RWPE1 (cell line): ENCODE data around the gene CNKSR3.

Experiments
- CTCF ChIA-PET: fragments of 350-600 bp; sonication (Branson Sonifier 250); formaldehyde crosslinking; extraction: SDS; loops from one replicate; lab custom pipeline; 2021; lab: Yijun Ruan, JAX
- POLR2A ChIA-PET: fragments of 400-600 bp; formaldehyde crosslinking; extraction: SDS; loops from one replicate; lab custom pipeline; 2020; ENCODE audit warnings: antibody characterized with exemption; ENCODE audit not compliant: low non-redundant PET; lab: Yijun Ruan, JAX
- DNase-seq: peaks from one replicate; pipeline ENCODE4 v3.0.0; 2012; ENCODE audit warnings: low spot score
- H3K27ac ChIP-seq: fragments of 450-650 bp; 2 replicates; pipeline ENCODE4 v1.5.1; 2017
- TF ChIP-seq, protein P1 (sequence below): fragments of 450-650 bp; conservative IDR thresholded peaks from 2 replicates; pipeline ENCODE4 v1.5.1; 2017; ENCODE audit warnings: low read depth, mild to moderate bottlenecking

The CNKSR3 gene

DNA sequence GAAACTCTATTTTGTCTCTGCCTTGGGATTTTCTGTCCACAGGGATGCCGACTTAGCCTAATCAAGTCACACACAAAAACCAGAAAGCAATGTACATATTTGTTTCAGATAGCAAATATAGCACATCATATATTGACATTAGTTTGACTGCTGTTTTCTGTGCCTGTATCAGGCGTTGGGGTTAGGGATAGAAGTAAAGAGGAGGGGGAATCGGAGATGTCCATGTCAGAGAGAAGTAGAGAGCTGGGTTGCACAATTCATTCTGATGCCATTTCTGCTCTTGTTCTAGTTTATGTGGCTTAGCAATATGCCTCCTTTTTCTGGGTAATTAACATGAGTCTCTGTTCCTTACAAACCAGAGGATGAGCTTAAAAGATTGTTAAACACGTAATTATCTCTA lies 139.2 kb downstream of the CNKSR3 start:
- CTCF ChIA-PET = interaction anchor here (0.8 kb wide), 1 partner anchor 496 kb away, joined by 3 read pairs; no protein-coding TSS in a partner anchor
- TF ChIP-seq, protein P1, sequence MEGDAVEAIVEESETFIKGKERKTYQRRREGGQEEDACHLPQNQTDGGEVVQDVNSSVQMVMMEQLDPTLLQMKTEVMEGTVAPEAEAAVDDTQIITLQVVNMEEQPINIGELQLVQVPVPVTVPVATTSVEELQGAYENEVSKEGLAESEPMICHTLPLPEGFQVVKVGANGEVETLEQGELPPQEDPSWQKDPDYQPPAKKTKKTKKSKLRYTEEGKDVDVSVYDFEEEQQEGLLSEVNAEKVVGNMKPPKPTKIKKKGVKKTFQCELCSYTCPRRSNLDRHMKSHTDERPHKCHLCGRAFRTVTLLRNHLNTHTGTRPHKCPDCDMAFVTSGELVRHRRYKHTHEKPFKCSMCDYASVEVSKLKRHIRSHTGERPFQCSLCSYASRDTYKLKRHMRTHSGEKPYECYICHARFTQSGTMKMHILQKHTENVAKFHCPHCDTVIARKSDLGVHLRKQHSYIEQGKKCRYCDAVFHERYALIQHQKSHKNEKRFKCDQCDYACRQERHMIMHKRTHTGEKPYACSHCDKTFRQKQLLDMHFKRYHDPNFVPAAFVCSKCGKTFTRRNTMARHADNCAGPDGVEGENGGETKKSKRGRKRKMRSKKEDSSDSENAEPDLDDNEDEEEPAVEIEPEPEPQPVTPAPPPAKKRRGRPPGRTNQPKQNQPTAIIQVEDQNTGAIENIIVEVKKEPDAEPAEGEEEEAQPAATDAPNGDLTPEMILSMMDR = no peak
- no peak overlapping the region for H3K27ac ChIP-seq
- DNase-seq = no peak
- POLR2A ChIA-PET = no interaction called here

DNA sequence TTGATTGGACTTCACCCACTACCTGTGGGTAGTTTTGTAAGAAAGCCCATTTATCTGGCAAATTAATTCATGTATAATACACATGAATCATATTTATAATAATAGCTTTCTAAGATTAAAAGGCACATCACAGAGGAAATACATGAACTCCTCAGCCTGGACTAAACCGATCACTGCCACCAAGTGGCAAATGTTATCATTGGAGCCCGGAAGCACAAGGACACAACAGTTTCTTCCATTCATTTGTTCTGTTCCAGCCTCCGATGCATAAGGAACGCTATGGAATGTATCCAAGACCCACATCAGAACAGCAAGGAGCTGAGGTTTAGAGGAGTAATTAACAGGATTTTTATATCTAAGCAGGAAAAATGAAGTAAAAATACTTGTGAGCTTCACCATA lies 139.9 kb downstream of the CNKSR3 start:
- H3K27ac ChIP-seq = no peak overlapping the region
- TF ChIP-seq, protein P1 = 0 out of 2 replicates have a peak, but pooled peaks have one; percentile 14
- ChIA-PET POLR2A (no interaction called here), CTCF (interaction anchor here (0.7 kb wide), 1 partner anchor 303 kb away, joined by 3 read pairs; no protein-coding TSS in a partner anchor)
- peak; percentile 15 for DNase-seq

DNA sequence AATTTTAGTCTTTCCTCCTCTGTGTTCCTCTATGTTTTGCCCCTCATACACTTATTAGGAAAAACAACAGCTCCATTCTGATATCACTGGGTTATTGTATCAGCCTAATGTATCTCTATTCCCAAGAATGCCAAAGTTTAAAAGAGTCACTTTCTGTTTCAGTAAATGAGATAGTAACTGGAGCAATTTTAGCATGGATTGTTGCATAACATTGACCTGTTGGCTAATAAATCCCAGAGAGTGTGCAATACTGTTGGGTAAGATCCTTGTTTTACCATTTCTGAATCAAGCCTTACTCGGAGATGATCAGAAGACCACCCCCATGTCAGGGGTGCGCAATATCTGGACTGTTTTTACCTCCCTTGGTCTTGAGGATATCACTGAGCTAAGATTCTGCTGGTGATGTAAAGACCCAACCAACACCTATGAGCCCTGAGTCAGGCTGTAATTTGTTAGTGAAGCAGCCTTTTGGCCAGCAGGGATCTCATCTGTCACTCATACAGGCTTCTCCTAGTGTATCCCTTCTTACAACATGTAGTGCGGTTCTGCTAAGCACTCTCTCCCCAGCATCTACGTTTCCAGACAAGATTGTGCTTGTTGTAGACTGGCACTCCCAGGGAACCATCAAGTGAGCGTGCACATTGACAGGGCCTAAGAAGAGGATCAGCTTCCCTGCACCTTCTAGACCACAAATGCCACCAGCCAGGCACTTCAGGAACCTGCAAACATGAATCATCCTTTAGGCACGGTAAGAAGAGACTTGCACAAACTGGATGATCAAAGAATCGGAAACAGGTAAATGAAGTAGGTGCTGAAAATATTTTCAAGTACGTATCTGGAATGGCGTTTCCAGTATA lies 142.4 kb downstream of the CNKSR3 start:
- POLR2A ChIA-PET = interaction anchor here (0.6 kb wide), 1 partner anchor 1731 kb away, joined by 3 read pairs; the partner anchor contains the start of gene SYNE1
- H3K27ac ChIP-seq = no peak overlapping the region
- TF ChIP-seq, protein P1 = no peak
- DNase-seq = peak; percentile 76
- CTCF ChIA-PET = no interaction called here

DNA sequence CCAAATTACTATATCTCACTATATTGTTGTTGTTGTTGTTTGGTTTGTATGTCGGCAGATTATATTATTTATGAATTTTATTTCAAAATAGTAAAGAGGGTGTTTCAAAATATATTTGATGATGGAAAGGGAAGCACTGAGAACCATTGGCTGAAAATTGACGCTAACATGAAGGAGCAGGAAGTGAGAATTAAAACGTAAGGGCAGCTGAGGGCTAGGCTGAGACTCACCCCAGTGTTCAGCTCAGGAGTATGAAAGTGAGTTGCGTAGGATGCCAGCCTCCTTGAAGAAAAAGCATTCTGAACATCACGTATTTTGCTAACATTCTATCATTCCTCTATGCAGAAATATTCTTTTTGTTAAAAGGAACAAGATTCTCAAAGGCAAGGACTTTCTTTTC lies 143.1 kb downstream of the CNKSR3 start:
- DNase-seq = no peak
- ChIA-PET POLR2A (no interaction called here), CTCF (no interaction called here)
- H3K27ac ChIP-seq = no peak overlapping the region
- TF ChIP-seq, protein P1 = no peak

DNA sequence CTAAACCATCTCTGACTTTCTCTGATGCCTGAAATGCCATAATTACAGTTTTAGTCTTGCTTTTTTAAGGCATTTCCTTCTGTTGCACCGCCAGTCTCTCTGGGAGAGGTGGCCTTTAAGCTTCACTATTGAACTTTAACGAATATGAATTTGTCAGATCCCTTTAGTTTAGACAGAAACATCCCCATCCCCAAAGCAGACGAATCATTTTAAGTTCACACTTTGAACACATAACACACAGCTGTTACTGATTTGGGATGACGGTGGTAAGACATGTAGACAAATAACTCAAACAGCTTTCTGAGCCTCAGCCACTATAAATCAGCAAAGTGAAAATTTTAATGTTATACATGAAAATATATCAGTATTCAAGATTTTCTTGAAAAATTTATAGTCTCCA lies 146.7 kb downstream of the CNKSR3 start:
- ChIA-PET POLR2A (no interaction called here), CTCF (interaction anchor here (0.6 kb wide), 1 partner anchor 321 kb away, joined by 3 read pairs; no protein-coding TSS in a partner anchor)
- no peak overlapping the region for H3K27ac ChIP-seq
- no peak for DNase-seq
- TF ChIP-seq, protein P1 = no peak

DNA sequence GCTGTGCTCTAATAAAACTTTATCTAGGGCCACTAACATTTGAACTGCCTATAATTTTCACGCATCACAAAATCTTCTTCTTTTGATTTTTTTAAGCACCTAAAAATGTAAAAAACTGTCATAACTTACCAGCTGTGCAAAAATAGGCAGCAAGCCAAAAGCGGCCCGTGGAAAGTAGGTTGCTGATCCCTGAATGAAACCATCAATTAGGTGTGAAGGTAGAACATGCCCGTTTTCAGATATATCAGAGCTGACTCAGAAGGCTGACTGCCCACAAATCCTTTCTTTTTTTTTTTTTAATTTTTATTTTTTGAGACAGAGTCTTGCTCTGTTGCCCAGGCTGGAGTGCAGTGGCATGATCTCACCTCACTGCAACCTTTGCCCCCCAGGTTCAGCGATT lies 149.0 kb downstream of the CNKSR3 start:
- no peak overlapping the region for H3K27ac ChIP-seq
- DNase-seq = no peak
- ChIA-PET CTCF (interaction anchor here (0.6 to 0.8 kb wide), 2 partner anchors 273 to 366 kb away, joined by 3 read pairs; no protein-coding TSS in a partner anchor), POLR2A (no interaction called here)
- TF ChIP-seq, protein P1 = no peak
